HG03442 (cell line): ENCODE measurements around the gene PBX3.

Experiments
- ATAC-seq: cut with Tn5 transposase; IDR thresholded peaks from one replicate; pipeline ENCODE4 v1.9.1; 2021; ENCODE audit warnings: mild to moderate bottlenecking, moderate library complexity; ENCODE audit not compliant: unreplicated experiment

The PBX3 gene

GRCh38 chr9:125747053-125747764 is at the start of gene PBX3:
Gene PBX3, plus strand, starts transcription at chr9:125747373.
- peak; percentile 6 for ATAC-seq

GRCh38 chr9:125699870-125700269 is 47.3 kb upstream of the PBX3 start:
- ATAC-seq: no peak

- peak; percentile 91 for ATAC-seq
Observed at GRCh38 chr9:125700791-125701190, 46.4 kb upstream of the PBX3 start.

GRCh38 chr9:125701351-125701750 is 45.8 kb upstream of the PBX3 start:
- no peak for ATAC-seq

- ATAC-seq: no peak
Observed at GRCh38 chr9:125703662-125704061, 43.5 kb upstream of the PBX3 start.

- ATAC-seq: no peak
Observed at GRCh38 chr9:125705893-125706292, 41.3 kb upstream of the PBX3 start.

GRCh38 chr9:125706651-125707471 is 40.3 kb upstream of the PBX3 start, which contains the start of gene MAPKAP1:
Gene MAPKAP1, minus strand, starts transcription at chr9:125707208. Its CDS starts 34,634 bp downstream, at chr9:125672574.
- peak; percentile 96 for ATAC-seq

- no peak for ATAC-seq
Observed at GRCh38 chr9:125707472-125707804, 39.7 kb upstream of the PBX3 start.

GRCh38 chr9:125726456-125727132 is 20.6 kb upstream of the PBX3 start:
- ATAC-seq: no peak

- no peak for ATAC-seq
Observed at GRCh38 chr9:125730168-125730567, 17.0 kb upstream of the PBX3 start.

GRCh38 chr9:125732562-125732961 is 14.6 kb upstream of the PBX3 start:
- no peak for ATAC-seq

GRCh38 chr9:125739436-125739835 is 7.7 kb upstream of the PBX3 start:
- ATAC-seq: no peak

- no peak for ATAC-seq
Observed at GRCh38 chr9:125742657-125743056, 4.5 kb upstream of the PBX3 start.

GRCh38 chr9:125743682-125744428 is 3.3 kb upstream of the PBX3 start:
- ATAC-seq: no peak

GRCh38 chr9:125744616-125745015 is 2.6 kb upstream of the PBX3 start:
- ATAC-seq: no peak

- ATAC-seq: no peak
Observed at GRCh38 chr9:125745018-125745417, 2.2 kb upstream of the PBX3 start.

GRCh38 chr9:125745682-125746016 is 1.5 kb upstream of the PBX3 start:
- ATAC-seq: no peak

- peak; percentile 64 for ATAC-seq
Observed at GRCh38 chr9:125746017-125746773, 978 bp upstream of the PBX3 start.

- ATAC-seq: peak; percentile 6
Observed at GRCh38 chr9:125746774-125747052, 460 bp upstream of the PBX3 start.

GRCh38 chr9:125747765-125748445 is 732 bp downstream of the PBX3 start:
- ATAC-seq: no peak
